Upper lobe of right lung (tissue), 1 donor: ENCODE results near the gene GPR183. TPM values are rescaled to one million over a fixed set of nuclear protein-coding genes. Genes with fewer than 3 reads are reported as not detected.

Experiments
- ATAC-seq: fragments of 200-7000 bp; cut with Tn5 transposase; one replicate; pipeline ENCODE4 v1.9.1; 2020; ENCODE audit warnings: mild to moderate bottlenecking, moderate library complexity
- DNase-seq: peaks from one replicate; pipeline ENCODE4 v3.0.0-alpha.2; 2020
- H3K27ac ChIP-seq: fragments of 200-600 bp; one replicate; pipeline ENCODE4 v1.8.0; 2022
- H3K27me3 ChIP-seq: fragments of 200-600 bp; one replicate; pipeline ENCODE4 v1.8.0; 2022; ENCODE audit warnings: mild to moderate bottlenecking
- H3K36me3 ChIP-seq: fragments of 200-600 bp; one replicate; pipeline ENCODE4 v1.8.0; 2022
- H3K4me1 ChIP-seq: fragments of 200-600 bp; one replicate; pipeline ENCODE4 v1.8.0; 2022
- H3K4me3 ChIP-seq: fragments of 200-600 bp; one replicate; pipeline ENCODE4 v1.8.0; 2022; ENCODE audit warnings: mild to moderate bottlenecking
- H3K9me3 ChIP-seq: fragments of 200-600 bp; one replicate; pipeline ENCODE4 v1.8.0; 2022
- CTCF ChIP-seq: fragments of 200-600 bp; IDR thresholded peaks from one replicate; pipeline ENCODE4 v1.8.0; 2022; ENCODE audit warnings: antibody characterized with exemption
- intact Hi-C: fragments of 100-400 bp; cut with DNase I; formaldehyde crosslinking; loops from one replicate; pipeline ENCODE4 v1.11.0; 2022
- total RNA-seq: library from RNA; stranded (reverse); fragmentation: NEBNext Ultra II Directional; extraction: Animal tissue kit (Norgen Biotek cat#: 25700); gene quantifications from one replicate; pipeline ENCODE4 v1.2.1, GENCODE V29; 2021
- donor health status: DM: no; HTN: yes; CAD: no; lungs with severe emphysema.

The GPR183 gene
- total RNA-seq, 1 donor from 2014 or later = 13.6 TPM

GRCh38 chr13:99278843-99279242 is 28.4 kb downstream of the GPR183 start:
- Histone ChIP-seq H3K9me3 (no peaks in the 10 kb centered on the region), H3K27ac (no peak overlapping the region), H3K27me3 (no peaks in the 10 kb centered on the region), H3K4me3 (no peak overlapping the region), H3K4me1 (peaks cover 43% of the 10 kb centered on the region), H3K36me3 (no peaks in the 10 kb centered on the region)
- DNase-seq (no peak), ATAC-seq (no peak)
- TF ChIP-seq CTCF = no peak
- intact Hi-C loops = loop anchor here (10.0 kb wide), 1 partner anchor 156 kb away; no protein-coding TSS in a partner anchor

GRCh38 chr13:99278200-99278599 is 29.0 kb downstream of the GPR183 start:
- Histone ChIP-seq H3K4me1 (peaks cover 37% of the 10 kb centered on the region), H3K27ac (no peak overlapping the region), H3K9me3 (no peaks in the 10 kb centered on the region), H3K4me3 (no peak overlapping the region), H3K27me3 (no peaks in the 10 kb centered on the region), H3K36me3 (no peaks in the 10 kb centered on the region)
- intact Hi-C loops = loop anchor here (10.0 kb wide), 1 partner anchor 157 kb away; no protein-coding TSS in a partner anchor
- ATAC-seq (no peak), DNase-seq (no peak)
- TF ChIP-seq CTCF = no peak

GRCh38 chr13:99277629-99278028 is 29.6 kb downstream of the GPR183 start:
- ATAC-seq (peak; percentile 74), DNase-seq (peak; percentile 68)
- TF ChIP-seq CTCF = no peak
- no peaks in the 10 kb centered on the region for H3K27me3 ChIP-seq
- no peak overlapping the region for H3K4me3 ChIP-seq
- H3K4me1 ChIP-seq = peaks cover 31% of the 10 kb centered on the region
- H3K36me3 ChIP-seq = no peaks in the 10 kb centered on the region
- intact Hi-C loops = loop anchor here (10.0 kb wide), 1 partner anchor 157 kb away; no protein-coding TSS in a partner anchor
- no peak overlapping the region for H3K27ac ChIP-seq
- H3K9me3 ChIP-seq = no peaks in the 10 kb centered on the region

- TF ChIP-seq CTCF = no peak
- Histone ChIP-seq H3K27me3 (no peaks in the 10 kb centered on the region), H3K4me1 (peaks cover 22% of the 10 kb centered on the region), H3K36me3 (no peaks in the 10 kb centered on the region), H3K9me3 (no peaks in the 10 kb centered on the region), H3K27ac (no peak overlapping the region), H3K4me3 (no peak overlapping the region)
- ATAC-seq (no peak), DNase-seq (no peak)
- intact Hi-C loops = loop anchor here (10.0 kb wide), 1 partner anchor 158 kb away; no protein-coding TSS in a partner anchor
Measured at GRCh38 chr13:99276706-99277105, 30.5 kb downstream of the GPR183 start.

GRCh38 chr13:99275093-99275469 is 32.1 kb downstream of the GPR183 start:
- no peak for TF ChIP-seq CTCF
- Histone ChIP-seq H3K4me3 (no peak overlapping the region), H3K27me3 (no peaks in the 10 kb centered on the region), H3K27ac (no peak overlapping the region), H3K36me3 (no peaks in the 10 kb centered on the region), H3K4me1 (peaks cover 9% of the 10 kb centered on the region), H3K9me3 (no peaks in the 10 kb centered on the region)
- ATAC-seq = no peak
- intact Hi-C loops = loop anchor here (10.0 kb wide), 1 partner anchor 160 kb away; no protein-coding TSS in a partner anchor
- no peak for DNase-seq

- intact Hi-C loops = loop anchor here (10.0 kb wide), 1 partner anchor 162 kb away; no protein-coding TSS in a partner anchor
- ATAC-seq = no peak
- H3K36me3 ChIP-seq = no peaks in the 10 kb centered on the region
- DNase-seq = no peak
- H3K27ac ChIP-seq = no peak overlapping the region
- no peak for TF ChIP-seq CTCF
- no peaks in the 10 kb centered on the region for H3K9me3 ChIP-seq
- H3K27me3 ChIP-seq = no peaks in the 10 kb centered on the region
- H3K4me3 ChIP-seq = no peak overlapping the region
- no peaks in the 10 kb centered on the region for H3K4me1 ChIP-seq
Measured at GRCh38 chr13:99273128-99273527, 34.1 kb downstream of the GPR183 start.
